Cardiac muscle cell (in vitro differentiated cells and primary cell): ENCODE measurements around the gene ANKRD63. TPM values are rescaled to one million over a fixed set of nuclear protein-coding genes. Genes with fewer than 3 reads are reported as not detected.

ENCODE experiments used
- DNase-seq, 2 donors: peaks; one replicate each; pipeline versions ENCODE4 v3.0.0 to v3.0.0-alpha.2; 2010 to 2017; ENCODE audit warnings: low read depth in 1 of 2, low spot score in 1 of 2
- H3K27ac ChIP-seq: fragments of 200-600 bp; sonication (generic); 2 replicates; pipeline ENCODE4 v1.5.1; 2016
- H3K27me3 ChIP-seq: fragments of 200-600 bp; sonication (generic); 2 replicates; pipeline ENCODE4 v1.6.0; 2016; ENCODE audit warnings: control low read depth
- H3K36me3 ChIP-seq: fragments of 200-600 bp; sonication (generic); 2 replicates; pipeline ENCODE4 v1.5.1; 2016; ENCODE audit warnings: control low read depth
- H3K4me1 ChIP-seq: fragments of 200-600 bp; sonication (generic); 2 replicates; pipeline ENCODE4 v1.8.1; 2017; ENCODE audit warnings: low read depth, mild to moderate bottlenecking, mixed run types
- H3K4me3 ChIP-seq: fragments of 200-600 bp; sonication (generic); 2 replicates; pipeline ENCODE4 v1.5.1; 2016; ENCODE audit warnings: mild to moderate bottlenecking
- H3K9me3 ChIP-seq: fragments of 200-600 bp; sonication (generic); 2 replicates; pipeline ENCODE4 v1.5.1; 2017; ENCODE audit warnings: low read depth, mild to moderate bottlenecking, control low read depth
- polyA plus RNA-seq: library from polyadenylated mRNA; unstranded; fragments of >200 nt; fragmentation: Nextera tagmentation; extraction: Ambion mirVana; gene quantifications from 2 replicates; pipeline ENCODE4 v1.2.1, GENCODE V29; 2016
- total RNA-seq: library from RNA; depleted of rRNA; stranded (reverse); fragments of >200 nt; gene quantifications from 2 replicates; pipeline ENCODE4 v1.2.3, GENCODE V29; 2016
- TF ChIP-seq, protein P1 (sequence below): IDR thresholded peaks from 2 replicates; pipeline ENCODE4 v1.5.1; 2012; ENCODE audit warnings: low read depth, mild to moderate bottlenecking, low read length

ANKRD63 gene
- total and polyA plus RNA-seq, 2 experiments from 2014 or later, result 13.7 to 104 TPM

DNA sequence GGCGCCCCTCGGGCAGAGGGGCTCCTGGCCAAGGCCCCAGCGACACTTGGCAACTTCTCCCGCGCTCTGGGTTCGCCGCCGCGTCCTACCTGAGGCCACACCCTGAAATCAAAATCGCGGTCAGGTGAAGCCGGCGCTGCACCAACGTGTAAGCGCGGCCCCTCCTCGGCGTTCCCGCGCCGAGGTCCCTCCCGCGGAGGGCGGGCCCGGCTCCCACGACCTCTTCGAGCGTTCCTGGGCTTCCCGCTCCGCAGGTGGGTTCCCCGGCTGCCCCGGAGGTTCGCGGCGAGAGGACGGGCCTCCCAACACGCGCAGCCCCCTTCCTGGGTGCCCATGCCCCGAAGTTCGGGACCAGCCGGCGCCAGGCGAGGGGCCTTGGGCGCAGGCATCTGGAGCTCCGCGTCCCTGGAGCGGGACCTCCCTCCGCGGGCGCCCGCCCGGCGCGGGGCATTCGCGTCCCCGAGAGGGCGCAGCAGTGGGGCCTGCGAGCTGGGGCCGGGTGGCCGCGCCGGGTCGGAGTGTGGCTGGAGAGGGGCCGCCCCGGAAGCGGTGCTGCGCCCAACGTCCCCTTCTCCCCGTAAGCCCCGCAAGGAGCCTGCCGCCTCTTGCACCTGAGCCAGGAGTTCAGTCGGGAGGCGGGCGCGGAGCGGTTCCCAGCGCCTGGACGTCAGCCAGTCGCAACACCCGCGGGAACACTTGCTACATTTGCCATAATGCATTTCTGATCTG lies 30.3 kb downstream of the ANKRD63 start:
- no peaks in the 10 kb centered on the region for H3K36me3 ChIP-seq
- peak; percentile 29 to 54 for DNase-seq
- H3K27me3 ChIP-seq, result peaks cover 47% of the 10 kb centered on the region

DNA sequence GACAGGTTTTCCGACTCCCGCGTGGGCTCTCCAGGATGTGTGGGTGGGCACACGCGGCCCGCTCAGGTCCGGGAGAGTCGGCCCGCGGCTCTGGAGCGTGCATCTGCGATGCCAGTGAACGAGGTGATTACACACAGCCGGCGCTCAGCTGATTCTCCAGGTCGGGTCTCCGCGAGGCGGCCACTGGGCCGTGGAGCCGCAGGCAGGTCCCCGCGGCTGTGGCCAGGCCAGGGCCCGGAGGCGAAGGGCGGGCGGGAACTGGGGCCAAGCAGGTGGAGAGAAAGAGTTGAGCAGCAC lies 30.8 kb downstream of the ANKRD63 start:
- peaks cover 17% of the 10 kb centered on the region for H3K4me1 ChIP-seq
- no peaks in the 10 kb centered on the region for H3K9me3 ChIP-seq
- no peak for DNase-seq
- H3K4me3 ChIP-seq, result no peak overlapping the region
- TF ChIP-seq, protein P1, sequence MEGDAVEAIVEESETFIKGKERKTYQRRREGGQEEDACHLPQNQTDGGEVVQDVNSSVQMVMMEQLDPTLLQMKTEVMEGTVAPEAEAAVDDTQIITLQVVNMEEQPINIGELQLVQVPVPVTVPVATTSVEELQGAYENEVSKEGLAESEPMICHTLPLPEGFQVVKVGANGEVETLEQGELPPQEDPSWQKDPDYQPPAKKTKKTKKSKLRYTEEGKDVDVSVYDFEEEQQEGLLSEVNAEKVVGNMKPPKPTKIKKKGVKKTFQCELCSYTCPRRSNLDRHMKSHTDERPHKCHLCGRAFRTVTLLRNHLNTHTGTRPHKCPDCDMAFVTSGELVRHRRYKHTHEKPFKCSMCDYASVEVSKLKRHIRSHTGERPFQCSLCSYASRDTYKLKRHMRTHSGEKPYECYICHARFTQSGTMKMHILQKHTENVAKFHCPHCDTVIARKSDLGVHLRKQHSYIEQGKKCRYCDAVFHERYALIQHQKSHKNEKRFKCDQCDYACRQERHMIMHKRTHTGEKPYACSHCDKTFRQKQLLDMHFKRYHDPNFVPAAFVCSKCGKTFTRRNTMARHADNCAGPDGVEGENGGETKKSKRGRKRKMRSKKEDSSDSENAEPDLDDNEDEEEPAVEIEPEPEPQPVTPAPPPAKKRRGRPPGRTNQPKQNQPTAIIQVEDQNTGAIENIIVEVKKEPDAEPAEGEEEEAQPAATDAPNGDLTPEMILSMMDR, result no peak
- no peaks in the 10 kb centered on the region for H3K36me3 ChIP-seq
- no peak overlapping the region for H3K27ac ChIP-seq
- peaks cover 47% of the 10 kb centered on the region for H3K27me3 ChIP-seq

More for the DNA sequence above, 30.3 kb downstream of the ANKRD63 start:
- TF ChIP-seq, protein P1, result no peak
- H3K27ac ChIP-seq, result no peak overlapping the region
- H3K9me3 ChIP-seq, result no peaks in the 10 kb centered on the region
- peak overlapping the region; percentile 33 for H3K4me3 ChIP-seq
- peaks cover 18% of the 10 kb centered on the region for H3K4me1 ChIP-seq

DNA sequence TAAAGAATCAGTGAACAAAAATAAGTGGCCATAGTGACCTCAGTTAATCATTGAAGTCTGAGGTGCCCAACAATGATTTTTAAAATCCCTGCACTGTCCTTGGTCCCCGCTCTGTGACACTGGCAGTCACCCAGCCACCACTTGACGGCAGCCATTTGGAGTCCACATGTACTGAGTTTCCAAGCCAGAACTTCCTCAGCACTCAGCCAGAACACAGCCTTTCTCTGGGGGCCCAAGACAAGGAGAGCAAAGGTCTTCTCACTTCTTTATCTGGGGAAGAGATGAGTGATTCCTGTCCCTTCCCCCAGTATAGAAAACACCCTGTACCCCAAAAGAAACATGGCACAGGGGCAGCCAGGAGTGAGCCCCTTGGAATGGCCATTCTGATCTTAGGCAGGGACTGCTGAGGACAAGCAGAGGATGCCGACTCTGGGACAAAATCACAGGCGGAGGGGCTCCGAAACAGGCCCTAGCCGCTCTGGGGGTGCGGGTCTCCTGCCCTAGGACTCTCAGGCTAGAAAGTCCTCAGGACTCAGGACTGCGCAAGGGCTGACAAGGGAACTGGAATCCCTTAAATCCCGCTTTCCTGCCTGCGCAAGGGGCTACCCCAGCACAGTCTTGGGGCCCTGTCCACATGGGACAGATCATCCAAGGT lies 31.3 kb downstream of the ANKRD63 start:
- H3K36me3 ChIP-seq, result no peaks in the 10 kb centered on the region
- peaks cover 12% of the 10 kb centered on the region for H3K4me1 ChIP-seq
- DNase-seq, result no peak
- H3K27ac ChIP-seq, result no peak overlapping the region
- no peaks in the 10 kb centered on the region for H3K9me3 ChIP-seq
- H3K27me3 ChIP-seq, result peaks cover 47% of the 10 kb centered on the region
- TF ChIP-seq, protein P1, result no peak
- no peak overlapping the region for H3K4me3 ChIP-seq

DNA sequence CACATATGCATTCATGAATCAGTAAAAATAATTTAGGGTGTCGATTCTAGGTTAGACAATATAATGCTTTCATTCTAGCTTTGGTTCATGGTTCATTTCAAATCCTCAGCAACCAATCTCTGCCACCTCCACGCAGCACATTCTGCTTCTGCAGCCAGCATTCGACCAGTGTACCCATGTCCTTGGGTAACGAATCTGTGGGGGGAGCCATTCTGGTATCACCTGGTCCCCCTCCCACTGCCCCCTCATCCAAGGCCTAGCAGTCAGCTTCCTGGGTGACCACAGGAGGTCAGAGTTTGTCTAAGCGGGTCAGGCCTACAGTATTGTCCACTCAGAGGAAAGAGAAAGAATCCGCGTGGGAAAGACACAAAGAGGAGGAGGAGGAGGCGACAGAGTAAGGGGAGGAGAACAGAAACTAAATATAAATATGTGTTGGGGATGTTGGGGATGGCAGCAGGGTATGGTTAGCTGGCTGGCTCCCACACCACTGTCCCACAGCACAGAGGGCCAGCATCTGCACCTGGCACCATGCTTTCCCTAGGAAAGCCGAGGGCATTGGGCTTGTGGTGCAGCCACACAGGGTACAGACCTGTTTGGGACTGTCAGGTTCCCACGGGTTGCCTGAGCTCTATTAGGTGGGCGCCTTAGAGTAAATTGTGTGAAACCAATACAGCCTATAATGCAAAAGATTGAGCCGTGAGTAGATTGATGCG lies 31.9 kb downstream of the ANKRD63 start:
- Histone ChIP-seq H3K4me3 (no peak overlapping the region), H3K27me3 (peaks cover 47% of the 10 kb centered on the region), H3K27ac (no peak overlapping the region), H3K4me1 (peaks cover 5% of the 10 kb centered on the region), H3K9me3 (no peaks in the 10 kb centered on the region), H3K36me3 (no peaks in the 10 kb centered on the region)
- no peak for DNase-seq
- TF ChIP-seq, protein P1, result no peak

DNA sequence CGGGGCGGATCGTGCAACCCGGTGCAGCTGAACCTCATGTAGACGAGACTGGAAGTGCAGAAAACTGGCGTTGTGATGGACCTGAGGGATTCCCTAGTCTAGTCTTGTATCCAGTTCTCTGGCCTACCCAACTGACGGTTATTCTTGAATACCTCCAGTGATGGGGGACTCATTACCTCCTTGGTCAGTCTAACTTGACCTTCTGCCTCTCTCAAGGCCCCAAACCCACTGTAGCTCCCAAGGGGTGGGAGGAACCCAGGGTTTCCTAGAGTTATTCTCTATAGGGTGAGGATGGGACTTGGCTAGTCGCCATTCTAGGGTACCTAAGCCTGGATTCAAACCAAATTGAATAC lies 32.6 kb downstream of the ANKRD63 start:
- H3K27me3 ChIP-seq, result peaks cover 47% of the 10 kb centered on the region
- DNase-seq, result no peak
- TF ChIP-seq, protein P1, result no peak
- H3K27ac ChIP-seq, result no peak overlapping the region
- no peaks in the 10 kb centered on the region for H3K36me3 ChIP-seq
- no peak overlapping the region for H3K4me3 ChIP-seq
- H3K4me1 ChIP-seq, result peaks cover under 1% of the 10 kb centered on the region
- H3K9me3 ChIP-seq, result no peaks in the 10 kb centered on the region
